HepG2 (cell line): ENCODE measurements around the gene NELFCD. TPM values are rescaled to one million over a fixed set of nuclear protein-coding genes. Genes with fewer than 3 reads are reported as not detected.

ENCODE experiments used
- ARHGAP35 ChIP-seq: sonication (generic); formaldehyde crosslinking; IDR thresholded peaks from 2 replicates; pipeline ENCODE4 v1.9.0; 2022; ENCODE audit warnings: mild to moderate bottlenecking, inconsistent platforms, moderate library complexity, missing genetic modification reagents, borderline replicate concordance
- ARNT2 ChIP-seq: sonication (generic); formaldehyde crosslinking; IDR thresholded peaks from 2 replicates; pipeline ENCODE4 v1.8.0; 2022; ENCODE audit warnings: mild to moderate bottlenecking, low read depth, missing genetic modification reagents, moderate library complexity
- BCL6 ChIP-seq: IDR thresholded peaks from 2 replicates; pipeline ENCODE4 v1.6.1; 2016; ENCODE audit warnings: missing genetic modification reagents, missing compliant biosample characterization
- CAMTA2 ChIP-seq: sonication (generic); formaldehyde crosslinking; IDR thresholded peaks from 2 replicates; pipeline ENCODE4 v1.4.0; 2020; ENCODE audit warnings: mild to moderate bottlenecking, missing genetic modification reagents, borderline replicate concordance
- FLYWCH1 ChIP-seq: sonication (generic); formaldehyde crosslinking; IDR thresholded peaks from 2 replicates; pipeline ENCODE4 v1.8.1; 2023; ENCODE audit warnings: mild to moderate bottlenecking, missing genetic modification reagents
- FOXK1 ChIP-seq: sonication (generic); formaldehyde crosslinking; IDR thresholded peaks from 2 replicates; pipeline ENCODE4 v1.4.0; 2020; ENCODE audit warnings: low read depth, missing genetic modification reagents, borderline replicate concordance
- GZF1 ChIP-seq: sonication (generic); formaldehyde crosslinking; IDR thresholded peaks from 2 replicates; pipeline ENCODE4 v1.5.1; 2020; ENCODE audit warnings: mild to moderate bottlenecking, missing genetic modification reagents
- HDAC1 ChIP-seq: sonication (generic); formaldehyde crosslinking; IDR thresholded peaks from 2 replicates; pipeline ENCODE4 v1.5.1; 2020; ENCODE audit warnings: mild to moderate bottlenecking, missing genetic modification reagents
- HNF1A ChIP-seq, 2 experiments: sonication (generic) in 1 of 2; formaldehyde crosslinking in 1 of 2; IDR thresholded peaks; 2 replicates each; pipeline versions ENCODE4 v1.4.0 to v1.6.1; 2016 to 2020; ENCODE audit warnings: borderline replicate concordance in 1 of 2, low read depth in 1 of 2, mild to moderate bottlenecking in 1 of 2, missing genetic modification reagents in 1 of 2
- HNRNPLL ChIP-seq: fragments of 200-400 bp; formaldehyde crosslinking; IDR thresholded peaks from 2 replicates; pipeline ENCODE4 v1.6.1; 2017; ENCODE audit warnings: mild to moderate bottlenecking, low read depth, low read length; ENCODE audit not compliant: poor library complexity, severe bottlenecking
- KDM5B ChIP-seq: sonication (generic); formaldehyde crosslinking; IDR thresholded peaks from 2 replicates; pipeline ENCODE4 v1.4.0; 2020; ENCODE audit warnings: missing genetic modification reagents, mild to moderate bottlenecking, borderline replicate concordance
- NBN ChIP-seq: fragments of 450-650 bp; conservative IDR thresholded peaks from 2 replicates; pipeline ENCODE4 v1.6.1; 2017
- NR2F1 ChIP-seq, 2 experiments: fragments of 450-650 bp in 1 of 2; formaldehyde crosslinking in 1 of 2; IDR thresholded peaks; 2 replicates each; pipeline versions ENCODE4 v1.5.0 to v1.6.1; 2016 to 2020; ENCODE audit warnings: mild to moderate bottlenecking in 1 of 2, missing compliant biosample characterization in 1 of 2, missing genetic modification reagents in 1 of 2, moderate library complexity in 1 of 2
- POLR2AphosphoS5 ChIP-seq: IDR thresholded peaks from 2 replicates; pipeline ENCODE4 v1.6.1; 2012; ENCODE audit warnings: low read depth, low read length
- RARA ChIP-seq: IDR thresholded peaks from 2 replicates; pipeline ENCODE4 v1.6.1; 2016; ENCODE audit warnings: missing genetic modification reagents, missing compliant biosample characterization
- THAP11 ChIP-seq: IDR thresholded peaks from 2 replicates; pipeline ENCODE4 v1.6.1; 2016; ENCODE audit warnings: missing biosample characterization, missing genetic modification reagents
- THAP9 ChIP-seq: sonication (generic); formaldehyde crosslinking; IDR thresholded peaks from 2 replicates; pipeline ENCODE4; 2020; ENCODE audit warnings: missing genetic modification reagents, mild to moderate bottlenecking, borderline replicate concordance
- ZBTB25 ChIP-seq: IDR thresholded peaks from 2 replicates; pipeline ENCODE4 v1.6.1; 2018; ENCODE audit warnings: missing genetic modification reagents
- ZKSCAN5 ChIP-seq: sonication (generic); formaldehyde crosslinking; IDR thresholded peaks from 2 replicates; pipeline ENCODE4 v1.5.1; 2020; ENCODE audit warnings: mild to moderate bottlenecking, missing genetic modification reagents
- ZNF232 ChIP-seq: sonication (generic); formaldehyde crosslinking; IDR thresholded peaks from 2 replicates; pipeline ENCODE4 v1.4.0; 2020; ENCODE audit warnings: missing genetic modification reagents, borderline replicate concordance
- ZNF761 ChIP-seq: sonication (generic); formaldehyde crosslinking; conservative IDR thresholded peaks from 2 replicates; pipeline ENCODE4 v1.4.0; 2020; ENCODE audit warnings: mild to moderate bottlenecking, missing genetic modification reagents
- polyA plus RNA-seq, 8 experiments: library from polyadenylated mRNA; depleted of rRNA in 3 of 8; stranded (reverse) in 7 of 8; unstranded in 1 of 8; fragments of >200 nt; fragmentation: Illumina TruSeq in 4 of 8; extraction: Trizol in 4 of 8; gene quantifications; 2 replicates each; pipeline versions ENCODE4 v1.2.1 to v1.2.3, GENCODE V29; 2011 to 2016; ENCODE audit warnings: low read depth in 4 of 8, missing spikeins in 1 of 8, mixed read lengths in 1 of 8; ENCODE audit not compliant: insufficient read depth in 1 of 8
- total RNA-seq, 5 experiments: library from RNA; depleted of rRNA; stranded (reverse); fragments of >200 nt; fragmentation: Illumina TruSeq; extraction: Trizol; gene quantifications; 2 replicates each; pipeline ENCODE4 v1.2.3, GENCODE V29; 2016; ENCODE audit warnings: low read depth in 1 of 5

Gene NELFCD
- total and polyA plus RNA-seq, 2 of the 13 experiments (the other 11 are each of a cell fraction or from before 2014, with no cell fraction given): 159 to 203 TPM

GRCh38 chr20:59042151-59042795, 61.2 kb downstream of the NELFCD start, which contains the start of gene PRELID3B (continued):
- no peak for TF ChIP-seq HNF1A (IDR thresholded peaks at IDR 0.05; ENCODE audit: low read depth)
- TF ChIP-seq HNF1A (CRISPR knock-in tag; IDR thresholded peaks at IDR 0.05; ENCODE audit: borderline replicate concordance): 0 out of 2 replicates have a peak, but pooled peaks have one; percentile 13
- TF ChIP-seq KDM5B (CRISPR knock-in tag): peak; percentile 91; the same call in 1 of the 2 replicates
- peak; percentile 56; the same call in 1 of the 2 replicates for TF ChIP-seq GZF1
- no peak; the same call in 1 of the 2 replicates for TF ChIP-seq FLYWCH1 (CRISPR knock-in tag)
- peak; percentile 21 to 53; a peak in 1 of 4 replicates for TF ChIP-seq NR2F1 (CRISPR knock-in tag; IDR thresholded peaks at IDR 0.05)
- peak; percentile 45; the same call in 1 of the 2 replicates for TF ChIP-seq BCL6 (CRISPR knock-in tag)
- peak; percentile 54; the same call in 1 of the 2 replicates for TF ChIP-seq ARNT2 (CRISPR knock-in tag)
- peak; percentile 27 for TF ChIP-seq HNRNPLL
- no peak for TF ChIP-seq ZBTB25
- TF ChIP-seq RARA (CRISPR knock-in tag): peak; percentile 71
- peak; percentile 86; the same call in 1 of the 2 replicates for TF ChIP-seq ARHGAP35 (CRISPR knock-in tag)
- TF ChIP-seq HDAC1 (CRISPR knock-in tag): peak; percentile 66; the same call in 1 of the 2 replicates
- peak; percentile 50; the same call in 1 of the 2 replicates for TF ChIP-seq CAMTA2
- TF ChIP-seq ZNF761 (CRISPR knock-in tag): 0 out of 2 replicates have a peak, but pooled peaks have one; percentile 47
- TF ChIP-seq THAP11 (CRISPR knock-in tag): peak; percentile 44
- no peak for TF ChIP-seq NBN
- 0 out of 2 replicates have a peak, but pooled peaks have one; percentile 33 for TF ChIP-seq ZNF232 (CRISPR knock-in tag)
- TF ChIP-seq ZKSCAN5 (CRISPR knock-in tag): peak; percentile 65; the same call in 1 of the 2 replicates
- no peak for TF ChIP-seq FOXK1 (CRISPR knock-in tag)
- no peak; the same call in 1 of the 2 replicates for TF ChIP-seq THAP9 (CRISPR knock-in tag)
- TF ChIP-seq POLR2AphosphoS5: peak; percentile 30; the same call in 1 of the 2 replicates
